ENCODE data around the gene CLCNKA.

DNA sequence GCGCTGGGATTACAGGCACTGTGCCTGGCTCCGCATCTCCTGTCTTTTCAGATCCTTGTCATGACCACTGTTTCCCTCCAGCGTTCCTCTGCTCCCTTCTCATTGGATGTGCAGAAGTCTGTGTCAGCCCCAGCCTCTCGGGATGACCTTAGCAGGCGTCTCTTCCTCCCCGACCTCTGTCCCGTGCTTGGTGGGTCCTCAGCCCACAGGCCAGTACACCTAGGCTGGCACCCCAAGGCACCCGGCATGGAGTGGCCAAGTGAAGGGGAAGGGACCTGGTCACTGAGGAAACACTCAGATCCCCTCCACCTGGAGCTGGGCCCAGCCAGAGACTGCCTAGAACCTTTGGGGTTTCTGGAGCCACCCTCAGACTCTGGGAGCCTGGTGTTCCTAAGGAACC, 19.4 kb downstream of the CLCNKA start:
- TF ChIP-seq, protein P1, sequence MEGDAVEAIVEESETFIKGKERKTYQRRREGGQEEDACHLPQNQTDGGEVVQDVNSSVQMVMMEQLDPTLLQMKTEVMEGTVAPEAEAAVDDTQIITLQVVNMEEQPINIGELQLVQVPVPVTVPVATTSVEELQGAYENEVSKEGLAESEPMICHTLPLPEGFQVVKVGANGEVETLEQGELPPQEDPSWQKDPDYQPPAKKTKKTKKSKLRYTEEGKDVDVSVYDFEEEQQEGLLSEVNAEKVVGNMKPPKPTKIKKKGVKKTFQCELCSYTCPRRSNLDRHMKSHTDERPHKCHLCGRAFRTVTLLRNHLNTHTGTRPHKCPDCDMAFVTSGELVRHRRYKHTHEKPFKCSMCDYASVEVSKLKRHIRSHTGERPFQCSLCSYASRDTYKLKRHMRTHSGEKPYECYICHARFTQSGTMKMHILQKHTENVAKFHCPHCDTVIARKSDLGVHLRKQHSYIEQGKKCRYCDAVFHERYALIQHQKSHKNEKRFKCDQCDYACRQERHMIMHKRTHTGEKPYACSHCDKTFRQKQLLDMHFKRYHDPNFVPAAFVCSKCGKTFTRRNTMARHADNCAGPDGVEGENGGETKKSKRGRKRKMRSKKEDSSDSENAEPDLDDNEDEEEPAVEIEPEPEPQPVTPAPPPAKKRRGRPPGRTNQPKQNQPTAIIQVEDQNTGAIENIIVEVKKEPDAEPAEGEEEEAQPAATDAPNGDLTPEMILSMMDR (IDR thresholded peaks at IDR 0.05): no peak
- TF ChIP-seq EP300 (IDR thresholded peaks at IDR 0.05): no peak

Measured in ovary (tissue), 3 donors.